ENCODE measurements around the gene NDRG4.

The NDRG4 gene

GRCh38 chr16:58537124-58537906 lies 37.4 kb downstream of the NDRG4 start:
- no peak for DNase-seq (ENCODE audit: extremely low read depth in 1 of 2, low read depth in 1 of 2)

GRCh38 chr16:58541711-58542110 lies 41.8 kb downstream of the NDRG4 start:
- DNase-seq (ENCODE audit: extremely low read depth in 1 of 2, low read depth in 1 of 2): no peak

- DNase-seq (ENCODE audit: extremely low read depth in 1 of 2, low read depth in 1 of 2): no peak
Measured at GRCh38 chr16:58542291-58542690, 42.3 kb downstream of the NDRG4 start.

DNA sequence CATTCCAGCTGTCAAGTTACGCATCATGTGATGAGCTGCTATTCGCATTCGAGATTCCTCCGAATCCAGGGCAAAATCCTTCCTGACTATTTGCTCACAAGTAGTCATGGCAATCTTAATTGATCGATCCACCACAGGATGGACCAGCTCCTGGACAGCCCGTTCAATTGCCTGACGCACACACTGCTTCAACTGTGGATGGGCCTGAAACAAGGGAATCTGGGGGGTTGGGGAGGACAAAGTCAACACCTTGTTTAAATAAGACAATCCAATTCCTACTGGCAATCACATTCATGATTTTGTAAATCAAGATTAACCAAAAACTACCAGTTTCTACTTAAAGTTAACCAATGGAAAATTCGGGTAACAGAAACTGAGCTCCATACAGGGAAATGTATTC lies 43.7 kb downstream of the NDRG4 start:
- DNase-seq (ENCODE audit: extremely low read depth in 1 of 2, low read depth in 1 of 2): no peak

DNA sequence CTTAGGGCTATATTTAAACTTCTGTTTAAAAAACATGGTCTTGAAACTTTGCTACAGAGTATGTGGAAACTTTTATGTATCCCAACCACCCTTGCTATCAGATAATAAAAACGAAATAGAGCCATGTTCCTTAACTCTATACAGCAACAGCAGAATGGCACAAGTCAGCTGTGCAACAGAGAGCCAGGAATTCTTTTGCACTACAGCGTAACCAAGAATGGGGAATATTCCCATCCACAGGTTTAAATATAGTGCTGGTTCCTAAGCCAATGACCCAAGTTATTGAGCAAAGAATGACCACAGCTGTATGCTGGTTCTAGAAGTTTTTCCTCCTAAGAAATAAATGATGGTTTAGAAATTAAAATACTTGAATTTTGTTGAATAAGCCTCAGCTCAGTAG lies 48.4 kb downstream of the NDRG4 start:
- DNase-seq (ENCODE audit: extremely low read depth in 1 of 2, low read depth in 1 of 2): no peak

- no peak for DNase-seq (ENCODE audit: extremely low read depth in 1 of 2, low read depth in 1 of 2)
Measured at GRCh38 chr16:58551496-58551895, 51.6 kb downstream of the NDRG4 start.

GRCh38 chr16:58556678-58557077 lies 56.7 kb downstream of the NDRG4 start:
- no peak for DNase-seq (ENCODE audit: extremely low read depth in 1 of 2, low read depth in 1 of 2)

All from stimulated activated CD8-positive, alpha-beta memory T cell treated with anti-CD3 and anti-CD28 coated beads, Interleukin-7, amount 100 ng/mL, for 48 hours (primary cell).